ENCODE results near the gene ERGIC3. TPM values are rescaled to one million over a fixed set of nuclear protein-coding genes. Genes with fewer than 3 reads are reported as not detected.

ERGIC3 gene
- total and polyA plus RNA-seq, 2 of the 13 experiments (the other 11 are each of a cell fraction or from before 2014, with no cell fraction given) = 407 to 670 TPM

DNA sequence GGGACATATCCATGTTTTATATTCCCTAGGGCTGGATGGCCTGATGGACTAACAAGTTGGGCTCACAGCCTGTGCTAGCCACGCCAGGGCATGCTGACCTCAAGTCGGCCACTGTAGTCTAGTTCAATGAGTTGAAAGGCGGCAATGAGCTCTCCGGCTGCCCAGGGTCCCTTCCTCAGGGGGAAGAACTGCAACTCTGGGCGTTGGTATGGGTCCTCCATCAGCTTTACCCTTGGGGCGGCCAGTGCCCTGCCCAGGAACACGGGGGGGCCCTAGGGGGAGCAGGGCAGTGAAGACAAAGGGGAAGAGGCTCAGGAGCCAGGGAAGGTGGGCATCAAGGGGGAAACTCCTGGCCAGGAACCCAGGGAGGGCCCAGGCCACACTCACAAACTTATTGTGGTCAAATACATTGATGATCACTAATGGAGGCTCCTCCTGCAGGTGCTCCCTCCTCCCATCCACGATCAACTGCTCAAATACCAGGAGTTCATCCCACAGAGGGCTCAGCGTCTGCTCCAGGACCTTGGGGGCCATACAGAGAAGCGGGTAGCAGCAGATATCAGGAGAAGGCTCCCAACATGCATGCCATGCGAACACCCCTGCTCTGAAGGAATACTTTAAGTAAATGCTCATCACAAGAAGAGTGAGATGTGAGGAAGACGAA lies 41.0 kb downstream of the ERGIC3 start:
- Histone ChIP-seq H3K27me3 (ENCODE audit: control insufficient read depth in 1 of 2, insufficient read depth in 2 of 2, low read length in 2 of 2) (peaks cover 0 to 10% of the 10 kb centered on the region in 2 experiments; a peak in 2 of 5 replicates), H2AFZ (ENCODE audit: low read length) (no peak overlapping the region), H3K9ac (ENCODE audit: insufficient read depth, low read depth, low read length) (no peak overlapping the region), H4K20me1 (ENCODE audit: insufficient read depth, low read length) (no peaks in the 10 kb centered on the region), H3K9me3 (ENCODE audit: low read length) (no peaks in the 10 kb centered on the region), H3K4me3 (replicated peaks in 1 of 3; ENCODE audit: insufficient read depth in 1 of 3, low read depth in 2 of 3, low read length in 3 of 3) (no peak overlapping the region), H3K27ac (ENCODE audit: extremely low read length, insufficient read depth, low read length) (no peak overlapping the region), H3K4me2 (ENCODE audit: low read depth, low read length) (no peak overlapping the region), H3K4me1 (ENCODE audit: insufficient read depth, low read length) (peaks cover 8% of the 10 kb centered on the region), H3K79me2 (ENCODE audit: insufficient read depth, low read length) (no peaks in the 10 kb centered on the region), H3K36me3 (replicated peaks in 1 of 2; ENCODE audit: control insufficient read depth in 1 of 2, insufficient read depth in 2 of 2, low read length in 2 of 2) (no peaks in the 10 kb centered on the region)
- DNase-seq (ENCODE audit: low spot score) = no peak
- intact Hi-C loops (cut with micrococcal nuclease; ENCODE audit: unreplicated experiment) = no loop called here
- ChIA-PET CTCF (ENCODE audit: low intra/inter-chr PET ratio, low total read pairs) (no interaction called here), POLR2A (no interaction called here)
- no peak for TF ChIP-seq RORA (CRISPR knock-in tag; IDR thresholded peaks at IDR 0.05)
- TF ChIP-seq ZNF263 (CRISPR knock-in tag; IDR thresholded peaks at IDR 0.05) = peak; percentile 58
- in situ Hi-C loops (cut with HindIII; ENCODE audit: extremely low pct_ligation_motif_present, low pct_unique_long_range_greater_than_20kb) = no loop called here
- peak; percentile 8; the same call in 2 of the 3 replicates for ATAC-seq
- WGBS (ENCODE audit: low lambda C conversion rate) = 39% methylated on average over 11 of the region's 12 CpGs
- no TSS peak for BruUV-seq (replicated peaks)
- FAIRE-seq = no peak

DNA sequence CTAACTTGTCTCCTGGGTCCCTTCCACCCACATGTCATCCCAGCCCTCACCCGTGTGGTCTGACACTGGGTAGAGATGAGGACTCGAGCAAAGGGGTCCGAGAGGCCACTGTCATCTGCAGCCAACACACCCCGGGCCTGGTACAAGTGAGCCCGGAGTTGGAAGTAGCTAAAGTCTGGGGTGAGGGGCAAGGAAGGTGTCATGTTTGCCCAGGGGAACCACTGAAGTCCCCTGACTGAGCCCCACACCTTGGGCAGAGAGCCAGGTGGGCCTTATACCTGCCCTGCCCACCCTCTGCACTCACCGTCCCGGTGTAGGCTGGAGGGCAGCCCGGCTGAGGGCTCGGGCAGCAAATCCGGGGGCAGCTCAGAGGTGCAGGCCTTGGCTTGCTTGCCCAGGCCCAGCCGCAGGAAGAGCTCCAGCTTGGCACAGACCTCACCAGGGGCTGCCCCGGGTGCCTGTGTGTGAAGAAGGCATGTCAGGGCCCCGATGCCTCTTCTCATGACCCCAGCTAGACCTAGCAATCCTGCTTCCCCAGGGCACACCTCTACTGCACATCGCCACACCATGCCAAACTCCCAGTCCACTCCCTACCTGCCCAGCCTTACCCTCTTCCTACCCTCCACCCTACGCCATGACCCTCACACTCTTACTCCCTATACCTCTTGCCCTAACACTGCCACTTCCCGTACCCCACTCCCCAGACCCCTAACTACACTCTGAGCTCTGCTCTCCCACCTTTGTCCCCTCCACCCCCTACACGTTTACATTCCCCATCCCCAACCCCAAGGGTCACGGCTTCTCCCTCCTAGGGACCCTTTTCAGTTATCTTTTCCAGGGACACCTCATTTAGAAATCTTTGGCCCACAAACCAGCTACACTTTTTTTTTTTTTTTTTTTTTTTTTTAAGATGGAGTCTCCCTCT lies 42.0 kb downstream of the ERGIC3 start:
- TF ChIP-seq, protein P1, sequence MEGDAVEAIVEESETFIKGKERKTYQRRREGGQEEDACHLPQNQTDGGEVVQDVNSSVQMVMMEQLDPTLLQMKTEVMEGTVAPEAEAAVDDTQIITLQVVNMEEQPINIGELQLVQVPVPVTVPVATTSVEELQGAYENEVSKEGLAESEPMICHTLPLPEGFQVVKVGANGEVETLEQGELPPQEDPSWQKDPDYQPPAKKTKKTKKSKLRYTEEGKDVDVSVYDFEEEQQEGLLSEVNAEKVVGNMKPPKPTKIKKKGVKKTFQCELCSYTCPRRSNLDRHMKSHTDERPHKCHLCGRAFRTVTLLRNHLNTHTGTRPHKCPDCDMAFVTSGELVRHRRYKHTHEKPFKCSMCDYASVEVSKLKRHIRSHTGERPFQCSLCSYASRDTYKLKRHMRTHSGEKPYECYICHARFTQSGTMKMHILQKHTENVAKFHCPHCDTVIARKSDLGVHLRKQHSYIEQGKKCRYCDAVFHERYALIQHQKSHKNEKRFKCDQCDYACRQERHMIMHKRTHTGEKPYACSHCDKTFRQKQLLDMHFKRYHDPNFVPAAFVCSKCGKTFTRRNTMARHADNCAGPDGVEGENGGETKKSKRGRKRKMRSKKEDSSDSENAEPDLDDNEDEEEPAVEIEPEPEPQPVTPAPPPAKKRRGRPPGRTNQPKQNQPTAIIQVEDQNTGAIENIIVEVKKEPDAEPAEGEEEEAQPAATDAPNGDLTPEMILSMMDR (CRISPR knock-in tag; IDR thresholded peaks at IDR 0.05) = no peak
- TF ChIP-seq NFE2L1 (CRISPR knock-in tag; IDR thresholded peaks at IDR 0.05; ENCODE audit: borderline replicate concordance) = no peak
- TF ChIP-seq ZNF264 (CRISPR knock-in tag; IDR thresholded peaks at IDR 0.05) = no peak
- peak; percentile 53; the same call in 1 of the 2 replicates for TF ChIP-seq NFRKB (IDR thresholded peaks at IDR 0.05)
- 0 out of 2 replicates have a peak, but pooled peaks have one; percentile 31 for TF ChIP-seq IKZF1 (IDR thresholded peaks at IDR 0.05)
- TF ChIP-seq NBN (conservative IDR thresholded peaks at IDR 0.05) = 0 out of 2 replicates have a peak, but pooled peaks have one; percentile 59
- TF ChIP-seq ZMYM3 (CRISPR knock-in tag; IDR thresholded peaks at IDR 0.05) = no peak
- TF ChIP-seq NFIB (CRISPR knock-in tag; IDR thresholded peaks at IDR 0.05; ENCODE audit: borderline replicate concordance) = 0 out of 2 replicates have a peak, but pooled peaks have one; percentile 14

More for the DNA sequence above, 42.0 kb downstream of the ERGIC3 start:
- Histone ChIP-seq H3K4me3 (replicated peaks in 1 of 3; ENCODE audit: insufficient read depth in 1 of 3, low read depth in 2 of 3, low read length in 3 of 3) (no peak overlapping the region), H3K36me3 (replicated peaks in 1 of 2; ENCODE audit: control insufficient read depth in 1 of 2, insufficient read depth in 2 of 2, low read length in 2 of 2) (no peaks in the 10 kb centered on the region), H4K20me1 (ENCODE audit: insufficient read depth, low read length) (no peaks in the 10 kb centered on the region), H2AFZ (ENCODE audit: low read length) (no peak overlapping the region), H3K4me2 (ENCODE audit: low read depth, low read length) (no peak overlapping the region), H3K4me1 (ENCODE audit: insufficient read depth, low read length) (no peaks in the 10 kb centered on the region), H3K79me2 (ENCODE audit: insufficient read depth, low read length) (no peaks in the 10 kb centered on the region), H3K27me3 (ENCODE audit: control insufficient read depth in 1 of 2, insufficient read depth in 2 of 2, low read length in 2 of 2) (peaks cover 0 to 10% of the 10 kb centered on the region in 2 experiments; a peak in 2 of 5 replicates), H3K9me3 (ENCODE audit: low read length) (no peaks in the 10 kb centered on the region), H3K9ac (ENCODE audit: insufficient read depth, low read depth, low read length) (no peak overlapping the region), H3K27ac (ENCODE audit: extremely low read length, insufficient read depth, low read length) (no peak overlapping the region)
- DNase-seq (ENCODE audit: low spot score) = no peak
- in situ Hi-C loops (cut with HindIII; ENCODE audit: extremely low pct_ligation_motif_present, low pct_unique_long_range_greater_than_20kb) (no loop called here), intact Hi-C loops (cut with micrococcal nuclease; ENCODE audit: unreplicated experiment) (no loop called here)
- WGBS (ENCODE audit: low lambda C conversion rate) = 34% methylated on average over 16 of the region's 18 CpGs
- CTCF ChIA-PET (ENCODE audit: low intra/inter-chr PET ratio, low total read pairs) = no interaction called here
- POLR2A ChIA-PET = no interaction called here
- ATAC-seq = peak; percentile 49
- no peak for FAIRE-seq
- BruUV-seq (replicated peaks) = no TSS peak
